ENCODE data around the gene PMS2.
A peak's percentile ranks its signal among the peaks of the same experiment; 100 is the strongest.
"Not testable (repeated sequence)": the region's sequence is repeated elsewhere in the genome, so short reads cannot be mapped to it uniquely, and the experiment has no call there.

The PMS2 gene, protein sequence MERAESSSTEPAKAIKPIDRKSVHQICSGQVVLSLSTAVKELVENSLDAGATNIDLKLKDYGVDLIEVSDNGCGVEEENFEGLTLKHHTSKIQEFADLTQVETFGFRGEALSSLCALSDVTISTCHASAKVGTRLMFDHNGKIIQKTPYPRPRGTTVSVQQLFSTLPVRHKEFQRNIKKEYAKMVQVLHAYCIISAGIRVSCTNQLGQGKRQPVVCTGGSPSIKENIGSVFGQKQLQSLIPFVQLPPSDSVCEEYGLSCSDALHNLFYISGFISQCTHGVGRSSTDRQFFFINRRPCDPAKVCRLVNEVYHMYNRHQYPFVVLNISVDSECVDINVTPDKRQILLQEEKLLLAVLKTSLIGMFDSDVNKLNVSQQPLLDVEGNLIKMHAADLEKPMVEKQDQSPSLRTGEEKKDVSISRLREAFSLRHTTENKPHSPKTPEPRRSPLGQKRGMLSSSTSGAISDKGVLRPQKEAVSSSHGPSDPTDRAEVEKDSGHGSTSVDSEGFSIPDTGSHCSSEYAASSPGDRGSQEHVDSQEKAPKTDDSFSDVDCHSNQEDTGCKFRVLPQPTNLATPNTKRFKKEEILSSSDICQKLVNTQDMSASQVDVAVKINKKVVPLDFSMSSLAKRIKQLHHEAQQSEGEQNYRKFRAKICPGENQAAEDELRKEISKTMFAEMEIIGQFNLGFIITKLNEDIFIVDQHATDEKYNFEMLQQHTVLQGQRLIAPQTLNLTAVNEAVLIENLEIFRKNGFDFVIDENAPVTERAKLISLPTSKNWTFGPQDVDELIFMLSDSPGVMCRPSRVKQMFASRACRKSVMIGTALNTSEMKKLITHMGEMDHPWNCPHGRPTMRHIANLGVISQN

DNA sequence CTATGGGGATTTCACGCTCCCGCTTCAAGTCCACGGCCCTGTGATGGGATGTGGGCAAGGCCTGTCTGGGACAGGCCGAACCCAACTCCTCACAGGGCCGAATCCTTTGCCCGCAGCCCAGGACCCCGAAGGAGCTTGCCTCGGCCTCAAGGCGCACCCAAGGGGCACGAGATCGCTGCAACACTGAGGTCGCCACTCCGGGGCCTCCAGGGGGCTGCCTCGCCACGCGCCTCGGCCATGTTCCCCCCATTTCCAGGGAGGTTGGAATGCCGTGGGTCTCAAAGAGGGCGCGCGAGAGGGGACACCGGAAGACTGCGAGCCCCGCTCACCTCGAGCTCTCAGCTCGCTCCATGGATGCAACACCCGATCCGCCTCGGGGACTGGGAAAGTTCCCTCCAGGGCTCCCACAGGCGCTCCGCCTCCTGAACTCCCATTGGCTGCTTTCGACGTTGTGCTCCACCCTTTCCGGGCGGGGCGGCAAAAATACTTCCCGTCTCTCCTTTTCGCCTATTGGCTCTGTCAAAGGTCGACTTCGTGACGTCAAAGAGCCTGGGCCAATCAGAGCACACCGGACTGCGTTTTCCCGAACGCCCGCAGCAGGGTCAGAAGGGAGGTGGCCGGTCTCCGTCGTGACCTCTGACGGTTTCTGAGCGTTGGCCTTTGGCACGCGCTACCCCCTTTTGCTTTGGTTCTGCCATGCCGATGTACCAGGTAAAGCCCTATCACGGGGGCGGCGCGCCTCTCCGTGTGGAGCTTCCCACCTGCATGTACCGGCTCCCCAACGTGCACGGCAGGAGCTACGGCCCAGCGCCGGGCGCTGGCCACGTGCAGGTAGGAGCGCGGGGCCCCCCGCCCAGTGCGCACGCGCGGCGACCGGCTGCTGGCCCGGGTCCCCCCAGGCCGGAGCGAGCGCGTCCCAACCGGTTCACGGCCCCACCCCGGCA is at the start of gene PMS2, which contains the start of gene AIMP2:
Gene PMS2, minus strand, starts transcription at position 382 of the 944 bp plus-strand sequence. Its CDS starts 30 bp downstream, at position 352.
Gene AIMP2, plus strand, starts transcription at position 605 of the 944 bp plus-strand sequence. Its CDS starts 92 bp downstream, at position 697.
- DNase-seq (ENCODE audit: low read depth in 3 of 3), result peak; percentile 95 to 96 (median 96)

DNA sequence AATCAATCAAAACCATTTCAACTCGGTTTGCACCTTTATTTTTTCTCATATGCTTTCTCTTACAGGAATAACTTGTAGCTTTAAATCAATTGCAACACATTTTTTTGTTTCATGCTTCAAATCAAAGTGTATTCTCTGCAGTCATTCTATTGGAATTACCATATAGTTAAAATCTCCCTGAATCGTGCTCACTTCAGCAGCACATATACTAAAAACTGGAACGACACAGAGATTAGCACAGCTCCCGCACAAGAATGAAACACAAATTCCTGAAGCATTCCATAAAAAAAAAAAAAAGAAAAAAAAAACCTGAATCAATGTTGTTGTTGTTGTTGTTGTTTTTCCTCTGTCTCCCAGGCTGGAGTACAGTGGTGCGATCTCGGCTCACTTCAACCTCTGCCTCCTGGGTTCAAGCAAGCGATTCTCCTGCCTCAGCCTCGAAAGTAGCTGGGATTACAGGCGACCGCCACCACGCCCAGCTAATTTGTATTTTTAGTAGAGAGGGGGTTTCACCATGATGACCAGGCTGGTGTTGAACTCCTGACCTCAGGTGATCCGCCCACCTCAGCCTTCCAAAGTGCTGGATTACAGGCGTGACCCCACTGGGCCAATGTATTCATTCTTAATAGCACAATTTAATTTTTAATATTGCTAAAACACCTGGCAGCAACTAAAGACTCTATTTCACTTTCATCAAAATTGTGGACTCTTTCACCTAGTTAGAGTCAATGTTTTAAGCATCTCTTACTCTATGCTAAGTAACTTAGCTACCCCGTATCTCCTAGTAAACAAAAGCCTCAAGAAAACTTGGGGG is 48.7 kb upstream of the PMS2 start:
- no peak for DNase-seq (ENCODE audit: low read depth in 3 of 3)

DNA sequence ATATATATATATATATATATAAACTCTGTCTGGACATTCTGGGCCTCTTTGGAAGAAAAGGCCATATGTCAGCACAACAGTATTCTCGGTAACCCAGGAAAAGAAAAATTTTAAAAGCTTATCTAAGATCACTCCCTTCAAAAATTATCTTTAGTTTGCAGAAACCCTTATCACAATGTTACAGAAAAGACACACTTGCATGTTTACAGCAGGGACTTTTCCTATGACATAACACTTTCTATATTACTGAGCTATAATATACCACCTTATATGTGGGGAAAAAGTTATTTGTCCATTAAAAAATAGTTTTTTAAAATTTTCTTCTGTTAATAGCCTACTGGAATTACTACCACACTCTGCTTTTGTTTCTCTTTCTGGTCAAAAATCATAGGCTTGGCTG is 47.8 kb upstream of the PMS2 start:
- DNase-seq (ENCODE audit: low read depth in 3 of 3), result no peak

GRCh38 chr7:6051185-6051584 is 42.3 kb upstream of the PMS2 start:
- not testable (repeated sequence) for DNase-seq (ENCODE audit: low read depth in 3 of 3)

- no peak for DNase-seq (ENCODE audit: low read depth in 3 of 3)
Observed at GRCh38 chr7:6049780-6050179, 40.9 kb upstream of the PMS2 start.

GRCh38 chr7:6035686-6036085 is 26.8 kb upstream of the PMS2 start:
- no peak for DNase-seq (ENCODE audit: low read depth in 3 of 3)

DNA sequence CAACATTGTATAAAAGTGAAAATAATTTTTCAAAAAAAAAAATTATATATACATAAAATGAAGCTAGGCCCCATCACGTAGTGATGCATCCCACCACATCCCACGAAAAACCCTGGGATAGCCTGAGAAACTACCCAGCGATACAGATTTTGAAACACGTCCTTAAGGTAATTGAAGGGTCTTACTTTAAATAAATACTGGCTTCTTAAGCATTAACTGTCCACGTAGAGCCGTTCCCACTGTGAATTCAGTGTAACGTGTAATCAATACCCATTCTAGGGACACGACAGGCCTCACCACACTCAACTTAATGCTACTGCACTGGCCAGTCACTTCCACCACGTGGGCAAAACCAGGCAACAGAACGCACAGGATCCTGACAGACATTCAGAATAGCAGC is 26.3 kb upstream of the PMS2 start:
- DNase-seq (ENCODE audit: low read depth in 3 of 3), result no peak

- no peak for DNase-seq (ENCODE audit: low read depth in 3 of 3)
Observed at GRCh38 chr7:6032641-6033040, 23.8 kb upstream of the PMS2 start.

DNA sequence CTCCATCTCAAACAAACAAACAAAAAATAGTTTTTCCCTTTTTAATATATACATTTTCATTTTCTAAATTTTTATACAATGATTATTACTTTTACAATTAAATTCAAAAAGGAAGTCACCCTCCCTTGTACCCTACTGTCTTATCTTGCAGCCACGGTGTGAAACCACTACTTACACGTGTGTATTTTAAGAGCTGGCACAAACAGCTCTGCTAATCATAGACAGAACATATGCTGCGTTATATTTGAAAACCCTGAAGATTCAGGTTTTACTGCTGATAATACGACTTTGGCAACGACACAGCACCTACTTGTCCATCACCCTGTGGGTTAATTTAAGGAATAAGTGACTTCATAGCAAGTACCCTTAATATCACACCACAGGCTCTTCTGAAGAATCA is 23.3 kb upstream of the PMS2 start:
- DNase-seq (ENCODE audit: low read depth in 3 of 3), result no peak

- DNase-seq (ENCODE audit: low read depth in 3 of 3), result no peak
Observed at GRCh38 chr7:6031567-6031966, 22.7 kb upstream of the PMS2 start.

- DNase-seq (ENCODE audit: low read depth in 3 of 3), result no peak
Observed at GRCh38 chr7:6030988-6031387, 22.1 kb upstream of the PMS2 start, which contains the start of gene ANKRD61. TSS of gene ANKRD61 (plus strand) at chr7:6031376. CDS start at chr7:6031376, 0 bp downstream.

- DNase-seq (ENCODE audit: low read depth in 3 of 3), result no peak
Observed at GRCh38 chr7:6028563-6028962, 19.7 kb upstream of the PMS2 start.

DNA sequence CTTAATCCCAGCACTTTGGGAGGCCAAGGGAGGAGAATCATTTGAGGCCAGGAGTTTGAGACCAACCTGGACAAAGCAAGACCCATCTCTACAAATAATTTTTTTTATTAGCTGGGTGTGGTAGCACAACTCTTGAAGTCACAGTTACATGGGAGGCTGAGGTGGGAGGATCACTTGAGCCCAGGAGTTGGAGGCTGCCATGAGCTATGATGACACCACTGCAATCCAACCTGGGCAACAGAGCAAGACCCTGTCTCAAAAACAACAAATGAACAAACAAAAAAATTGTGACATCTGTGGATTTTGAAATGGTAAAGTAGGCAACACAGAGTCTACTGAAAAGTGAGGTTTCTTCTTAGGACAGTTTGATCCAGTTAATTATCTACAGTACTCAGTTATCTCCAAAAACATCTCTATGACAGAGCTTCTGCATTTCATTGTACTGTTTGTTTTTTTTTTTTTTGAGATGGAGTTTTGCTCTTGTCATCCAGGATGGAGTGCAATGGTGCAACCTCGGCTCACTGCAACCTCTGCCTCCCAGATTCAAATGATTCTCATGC is 19.0 kb upstream of the PMS2 start:
- DNase-seq (ENCODE audit: low read depth in 3 of 3), result no peak

GRCh38 chr7:6026820-6027311 is 18.0 kb upstream of the PMS2 start:
- no peak for DNase-seq (ENCODE audit: low read depth in 3 of 3)

DNA sequence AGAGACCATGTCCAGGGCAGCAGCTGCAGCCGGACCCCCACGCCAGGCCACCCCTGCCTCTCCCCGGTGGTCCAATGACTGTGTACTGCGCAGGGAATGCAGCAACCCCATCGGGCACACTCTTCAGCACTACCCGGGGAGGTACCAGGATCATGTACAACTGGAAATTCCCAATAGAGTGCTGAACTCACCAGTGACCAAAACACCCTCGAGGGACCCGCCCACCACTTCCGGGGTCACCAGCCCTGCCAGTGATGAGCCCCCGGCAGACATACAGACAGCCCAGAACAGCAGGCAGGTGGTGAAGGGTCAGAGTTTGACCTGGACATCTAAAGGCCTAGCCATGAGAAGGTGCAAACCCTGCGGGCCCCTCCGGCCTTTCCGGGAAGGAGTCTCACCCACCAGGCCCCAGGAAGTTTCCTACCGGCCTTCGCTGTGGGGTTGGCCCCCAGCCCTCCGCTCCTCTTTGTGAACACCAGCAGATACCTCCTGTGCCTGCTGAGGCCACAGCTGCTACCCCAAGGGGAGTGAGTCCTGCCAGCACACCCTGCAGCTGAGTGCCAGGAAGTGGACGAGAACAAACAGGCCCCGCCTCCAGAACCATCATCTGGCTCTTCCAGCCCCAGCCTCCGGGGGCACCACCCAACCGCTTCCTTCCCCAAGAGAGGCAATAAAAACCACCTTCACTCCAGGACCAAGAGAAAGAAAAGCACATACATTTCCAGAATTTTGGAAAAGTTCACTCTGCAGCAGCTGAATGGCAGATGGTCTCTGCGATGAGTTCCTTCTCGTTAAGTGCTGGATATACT is 17.4 kb upstream of the PMS2 start:
- DNase-seq (ENCODE audit: low read depth in 3 of 3), result peak; percentile 17 to 43 (median 32)

DNA sequence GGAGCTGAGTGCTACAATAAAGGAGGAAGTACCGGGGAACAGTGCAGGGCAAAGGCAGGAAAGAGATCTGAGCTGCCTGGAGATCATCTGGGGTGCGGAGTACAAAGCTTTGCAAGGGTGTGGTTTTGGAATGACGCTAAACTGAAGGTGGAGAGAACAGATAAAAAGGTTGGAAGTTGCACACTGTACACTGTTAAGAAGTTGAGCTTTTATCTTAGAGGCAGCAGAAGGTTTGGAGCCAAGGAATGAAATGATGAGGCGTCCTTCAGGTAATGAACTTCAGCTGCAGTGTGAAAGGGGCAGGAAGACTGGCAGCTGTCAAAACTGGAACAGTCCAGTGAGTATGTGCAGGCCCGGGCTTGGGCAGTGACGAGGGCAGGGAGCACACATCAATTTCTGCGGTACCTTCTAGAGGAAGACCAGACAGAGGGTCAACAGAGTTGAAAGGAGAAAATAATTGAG is 15.2 kb upstream of the PMS2 start:
- no peak for DNase-seq (ENCODE audit: low read depth in 3 of 3)

- no peak for DNase-seq (ENCODE audit: low read depth in 3 of 3)
Observed at GRCh38 chr7:6022707-6023106, 13.9 kb upstream of the PMS2 start.

DNA sequence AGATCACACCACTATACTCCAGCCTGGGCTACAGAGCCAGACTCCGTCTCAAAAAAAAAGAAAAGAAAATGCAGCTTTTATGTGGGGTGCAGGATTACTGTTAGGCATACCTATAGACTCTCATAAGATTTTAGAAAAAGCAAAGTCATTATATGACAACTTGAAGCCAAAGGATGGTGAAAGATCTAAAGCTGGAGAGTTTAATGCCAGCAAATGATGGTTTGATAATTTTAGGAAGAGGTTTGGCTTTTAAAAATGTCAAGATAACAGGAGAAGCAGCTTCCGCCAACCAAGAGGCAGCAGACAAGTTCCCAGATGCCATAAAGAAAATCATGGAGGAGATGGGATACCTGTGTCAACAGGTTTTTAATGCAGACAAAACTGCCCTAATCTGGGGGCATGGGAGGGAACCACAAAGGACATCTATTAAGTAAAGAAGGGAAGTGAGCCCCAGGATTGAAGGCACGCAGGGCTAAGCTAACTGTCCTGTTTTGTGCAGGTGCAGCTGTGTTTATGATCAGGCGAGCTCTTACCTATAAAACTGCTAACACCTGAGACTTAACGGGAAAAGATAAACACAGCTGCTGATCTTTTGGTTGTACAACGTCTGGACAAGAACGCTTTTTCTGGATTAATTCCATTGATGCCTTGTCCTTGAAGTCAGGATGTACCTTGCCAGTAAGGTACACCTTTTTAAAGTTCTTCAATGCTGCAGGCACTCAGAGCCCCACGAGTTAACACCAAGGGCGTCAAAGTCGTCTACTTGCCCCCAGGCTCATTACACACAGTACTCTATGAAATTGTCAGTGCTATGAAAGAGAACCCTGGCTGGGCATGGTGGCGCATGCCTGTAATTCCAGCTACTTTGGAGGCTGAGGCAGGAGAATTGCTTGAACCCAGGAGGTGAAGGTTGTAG is 11.8 kb upstream of the PMS2 start:
- DNase-seq (ENCODE audit: low read depth in 3 of 3), result no peak
